CD8-positive, alpha-beta memory T cell (primary cell): ENCODE measurements around the gene OCSTAMP. TPM values are rescaled to one million over a fixed set of nuclear protein-coding genes. Genes with fewer than 3 reads are reported as not detected.

ENCODE experiments used
- CTCF ChIA-PET: fragments of 350-600 bp; sonication (Branson Sonifier 250); formaldehyde crosslinking; loops from one replicate; lab custom pipeline; 2021; ENCODE audit warnings: antibody characterized with exemption; lab: Charles Lee
- POLR2A ChIA-PET: fragments of 350-600 bp; sonication (Branson Sonifier 250); formaldehyde crosslinking; loops from one replicate; lab custom pipeline; 2021; ENCODE audit warnings: antibody characterized with exemption; lab: Charles Lee
- DNase-seq, 5 donors: peaks; one replicate each; pipeline versions ENCODE4 v3.0.0 to v3.0.0-alpha.2; 2020 to 2022; ENCODE audit warnings: mixed read lengths in 1 of 5
- H3K27ac ChIP-seq: one replicate; pipeline ENCODE4 v1.7.0; 2013; ENCODE audit warnings: low read depth, mild to moderate bottlenecking, low read length, moderate library complexity
- H3K27me3 ChIP-seq: 2 replicates; pipeline ENCODE4 v1.7.0; 2013; ENCODE audit warnings: low read length, mild to moderate bottlenecking; ENCODE audit not compliant: insufficient read depth, poor library complexity, severe bottlenecking
- H3K36me3 ChIP-seq: 2 replicates; pipeline ENCODE4 v1.7.0; 2013; ENCODE audit warnings: mild to moderate bottlenecking, low read length, moderate library complexity; ENCODE audit not compliant: insufficient read depth
- H3K4me1 ChIP-seq: 2 replicates; pipeline ENCODE4 v1.7.0; 2013; ENCODE audit warnings: mild to moderate bottlenecking, low read length, moderate library complexity; ENCODE audit not compliant: insufficient read depth
- H3K4me3 ChIP-seq: 2 replicates; pipeline ENCODE4 v1.7.0; 2013; ENCODE audit warnings: mild to moderate bottlenecking, low read length
- H3K9me3 ChIP-seq: 2 replicates; pipeline ENCODE4 v1.7.0; 2013; ENCODE audit warnings: mild to moderate bottlenecking, low read length
- H3K27ac Mint-ChIP-seq, 8 donors: one replicate each; pipeline ENCODE4 v1.8.0; 2020 to 2021; ENCODE audit warnings: mixed read lengths in 8 of 8, mild to moderate bottlenecking in 6 of 8, inconsistent platforms in 3 of 8, moderate library complexity in 3 of 8
- H3K27me3 Mint-ChIP-seq, 2 donors: one replicate each; pipeline ENCODE4 v1.8.0; 2020 to 2021; ENCODE audit warnings: mixed read lengths in 2 of 2, mild to moderate bottlenecking in 1 of 2, moderate library complexity in 1 of 2
- H3K36me3 Mint-ChIP-seq, 3 donors: one replicate each; pipeline ENCODE4 v1.8.0; 2020 to 2021; ENCODE audit warnings: mixed read lengths in 3 of 3, inconsistent platforms in 1 of 3, mild to moderate bottlenecking in 1 of 3
- H3K4me1 Mint-ChIP-seq, 3 donors: one replicate each; pipeline ENCODE4 v1.8.0; 2020 to 2021; ENCODE audit warnings: mixed read lengths in 3 of 3, inconsistent platforms in 1 of 3, mild to moderate bottlenecking in 1 of 3
- H3K4me3 Mint-ChIP-seq, 7 donors: one replicate each; pipeline ENCODE4 v1.8.0; 2020 to 2021; ENCODE audit warnings: mixed read lengths in 7 of 7, mild to moderate bottlenecking in 6 of 7, moderate library complexity in 4 of 7, inconsistent platforms in 2 of 7
- H3K9me3 Mint-ChIP-seq, 5 donors: one replicate each; pipeline ENCODE4 v1.8.0; 2020 to 2022; ENCODE audit warnings: mixed read lengths in 5 of 5, mild to moderate bottlenecking in 3 of 5, moderate library complexity in 2 of 5, inconsistent platforms in 1 of 5
- polyA plus RNA-seq: library from polyadenylated mRNA; unstranded; fragments of 300-500 nt; fragmentation: Illumina TruSeq; gene quantifications from one replicate; pipeline ENCODE4 v1.2.3, GENCODE V29; 2021
- total RNA-seq, 2 experiments: library from RNA; stranded (reverse); gene quantifications; one replicate each; pipeline ENCODE4 v1.2.3, GENCODE V29; 2021

OCSTAMP gene
- total and polyA plus RNA-seq, 3 experiments from 2014 or later, result not detected

DNA sequence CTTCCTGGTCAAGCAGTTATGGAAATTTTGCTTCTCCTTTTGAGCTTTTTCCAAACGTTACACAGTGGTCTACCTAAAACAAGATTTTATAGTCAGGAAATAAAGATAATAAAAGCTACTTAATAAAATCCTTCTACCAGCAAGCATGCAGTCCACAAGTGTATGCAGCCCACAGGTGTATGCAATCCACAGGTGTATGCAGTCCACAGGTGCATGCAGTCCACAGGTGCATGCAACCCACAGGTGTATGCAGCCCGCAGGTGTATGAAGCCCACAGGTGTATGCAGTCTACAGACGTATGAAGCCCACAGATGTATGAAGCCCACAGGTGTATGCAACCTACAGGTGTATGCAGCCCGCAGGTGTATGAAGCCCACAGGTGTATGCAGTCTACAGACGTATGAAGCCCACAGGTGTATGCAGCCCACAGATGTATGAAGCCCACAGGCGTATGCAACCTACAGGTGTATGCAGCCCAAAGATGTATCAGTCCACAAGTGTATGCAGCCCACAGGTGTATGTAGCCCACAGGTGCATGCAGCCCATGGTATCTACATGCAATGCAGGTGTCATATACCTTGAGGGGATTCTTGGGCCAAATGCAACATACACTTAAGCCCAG, 26.4 kb upstream of the OCSTAMP start:
- peaks cover 0 to 5% (median 0%) of the 10 kb centered on the region in 3 donors for H3K36me3 Mint-ChIP-seq

DNA sequence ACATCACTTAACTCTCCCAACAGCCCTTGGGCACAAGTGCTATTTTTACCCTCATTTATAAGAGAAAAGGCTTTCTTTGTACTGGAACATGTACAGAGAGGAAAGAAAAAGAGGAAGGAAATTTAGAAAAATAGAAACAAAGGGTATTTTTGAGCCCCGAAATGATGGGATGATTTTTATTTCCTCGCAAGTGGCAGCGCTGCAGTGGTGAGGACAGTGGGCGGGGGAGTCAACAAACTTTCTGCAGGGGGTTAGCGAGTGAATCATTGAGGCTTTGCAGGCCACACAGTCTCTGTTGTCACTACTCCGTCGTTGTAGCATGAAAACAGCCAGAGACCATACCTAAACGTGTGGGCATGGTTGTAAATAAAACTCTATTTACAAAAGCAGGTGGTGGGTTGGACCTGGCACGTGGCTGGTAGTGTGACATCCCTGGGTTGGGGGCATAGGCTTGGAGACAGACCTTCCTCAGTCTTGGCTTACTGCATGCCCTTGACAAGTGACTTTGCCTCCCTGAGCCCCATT, 25.5 kb upstream of the OCSTAMP start:
- Mint-ChIP-seq H3K9me3 (no peaks in the 10 kb centered on the region), H3K27me3 (peaks cover 9 to 11% of the 10 kb centered on the region in 2 donors), H3K4me3 (no peak overlapping the region), H3K27ac (no peak overlapping the region), H3K4me1 (no peaks in the 10 kb centered on the region), H3K36me3 (no peaks in the 10 kb centered on the region)
- Histone ChIP-seq H3K9me3 (no peaks in the 10 kb centered on the region), H3K36me3 (no peaks in the 10 kb centered on the region), H3K4me3 (no peak overlapping the region), H3K4me1 (no peaks in the 10 kb centered on the region), H3K27me3 (no peaks in the 10 kb centered on the region), H3K27ac (no peak overlapping the region)
- no peak for DNase-seq
- ChIA-PET POLR2A (no interaction called here), CTCF (no interaction called here)

More for the DNA sequence above, 26.4 kb upstream of the OCSTAMP start:
- Histone ChIP-seq H3K27me3 (no peaks in the 10 kb centered on the region), H3K36me3 (no peaks in the 10 kb centered on the region), H3K4me3 (no peak overlapping the region), H3K9me3 (no peaks in the 10 kb centered on the region), H3K27ac (no peak overlapping the region), H3K4me1 (no peaks in the 10 kb centered on the region)
- Mint-ChIP-seq H3K4me3 (no peak overlapping the region), H3K4me1 (no peaks in the 10 kb centered on the region), H3K27ac (no peak overlapping the region), H3K9me3 (no peaks in the 10 kb centered on the region), H3K27me3 (peaks cover 9 to 18% of the 10 kb centered on the region in 2 donors)
- POLR2A ChIA-PET, result no interaction called here
- CTCF ChIA-PET, result no interaction called here
- no peak for DNase-seq

DNA sequence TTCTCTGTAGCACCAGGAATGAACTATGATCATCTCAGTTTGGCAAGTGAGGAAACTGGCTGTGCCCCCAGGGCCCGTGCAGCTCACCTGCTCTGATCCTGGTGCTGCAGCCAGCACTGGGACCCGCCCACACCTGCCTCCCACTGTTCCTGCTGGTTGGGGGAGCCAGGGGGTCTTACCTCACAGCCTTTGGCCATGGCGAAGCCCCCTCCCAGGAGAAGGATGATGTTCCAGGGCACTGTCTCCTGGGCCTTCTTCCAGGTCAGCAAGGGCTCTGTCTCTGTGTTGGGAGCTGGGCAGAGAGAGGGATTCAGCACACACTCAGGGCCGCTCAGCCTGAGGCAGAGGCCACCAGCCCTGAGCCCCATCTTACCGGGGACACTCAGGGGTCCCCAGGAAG, 24.9 kb upstream of the OCSTAMP start:
- no peak overlapping the region for H3K27ac ChIP-seq
- no peak overlapping the region for H3K27ac Mint-ChIP-seq
- no peaks in the 10 kb centered on the region for H3K4me1 Mint-ChIP-seq
- H3K27me3 Mint-ChIP-seq, result peaks cover 9 to 11% of the 10 kb centered on the region in 2 donors
- no peaks in the 10 kb centered on the region for H3K9me3 Mint-ChIP-seq
- ChIA-PET CTCF (no interaction called here), POLR2A (interaction anchor here (0.7 kb wide), 1 partner anchor 26 kb away, joined by 8 read pairs; no protein-coding TSS in a partner anchor)
- H3K4me1 ChIP-seq, result no peaks in the 10 kb centered on the region
- H3K4me3 ChIP-seq, result no peak overlapping the region
- no peaks in the 10 kb centered on the region for H3K36me3 Mint-ChIP-seq
- no peaks in the 10 kb centered on the region for H3K9me3 ChIP-seq
- no peaks in the 10 kb centered on the region for H3K27me3 ChIP-seq
- no peaks in the 10 kb centered on the region for H3K36me3 ChIP-seq
- no peak overlapping the region for H3K4me3 Mint-ChIP-seq
- DNase-seq, result no peak

DNA sequence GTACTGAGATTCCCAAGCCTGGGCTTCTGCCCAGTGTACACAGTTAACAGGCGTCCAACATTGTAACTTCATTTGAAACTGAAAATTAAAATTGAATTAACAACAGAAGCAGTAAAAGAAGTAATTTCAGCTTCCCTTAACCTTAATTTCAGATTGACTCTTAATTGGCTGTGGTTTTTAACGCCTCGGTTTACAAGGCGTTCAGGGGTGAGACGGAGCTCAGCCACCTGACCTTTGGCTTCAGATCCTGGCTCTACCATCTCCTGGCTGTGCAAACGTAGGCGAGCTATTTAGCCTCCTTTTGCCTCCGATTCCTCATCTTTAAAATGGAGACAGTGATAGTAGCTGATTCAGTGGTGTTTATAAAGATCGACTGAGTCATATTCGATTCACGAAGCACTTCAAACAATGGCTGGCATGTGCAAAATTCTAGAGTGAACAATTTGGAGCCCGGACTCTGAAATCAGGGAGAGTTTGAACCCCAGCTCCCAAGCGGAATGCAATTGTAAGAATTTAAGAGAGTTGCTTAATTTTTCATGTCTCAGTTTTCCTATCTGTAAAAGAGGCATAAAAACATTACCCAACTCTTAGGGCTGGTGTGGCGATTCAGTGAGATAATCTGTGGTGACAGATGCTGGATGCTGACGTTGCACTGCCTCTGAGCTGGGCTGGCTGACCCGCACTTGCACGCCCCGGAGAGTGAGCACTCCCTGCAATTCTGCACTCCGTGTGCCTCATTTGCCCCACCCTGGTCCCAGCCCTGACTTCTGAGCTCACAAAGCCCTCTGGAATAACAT, 23.5 kb upstream of the OCSTAMP start:
- H3K4me1 ChIP-seq, result no peaks in the 10 kb centered on the region
- ChIA-PET POLR2A (no interaction called here), CTCF (interaction anchor here (1.0 kb wide), 1 partner anchor 32 kb away, joined by 3 read pairs; no protein-coding TSS in a partner anchor)
- no peak for DNase-seq
- no peaks in the 10 kb centered on the region for H3K9me3 Mint-ChIP-seq
- H3K4me3 Mint-ChIP-seq, result peak overlapping the region in 1 of 7 donors; percentile 63
- peaks cover 5 to 11% of the 10 kb centered on the region in 2 donors for H3K27me3 Mint-ChIP-seq
- H3K27ac ChIP-seq, result no peak overlapping the region
- no peaks in the 10 kb centered on the region for H3K27me3 ChIP-seq
- no peaks in the 10 kb centered on the region for H3K36me3 Mint-ChIP-seq
- no peaks in the 10 kb centered on the region for H3K36me3 ChIP-seq
- H3K4me3 ChIP-seq, result no peak overlapping the region
- peak overlapping the region in 2 of 8 donors; percentile 17 to 33 for H3K27ac Mint-ChIP-seq
- no peaks in the 10 kb centered on the region for H3K9me3 ChIP-seq
- no peaks in the 10 kb centered on the region for H3K4me1 Mint-ChIP-seq

DNA sequence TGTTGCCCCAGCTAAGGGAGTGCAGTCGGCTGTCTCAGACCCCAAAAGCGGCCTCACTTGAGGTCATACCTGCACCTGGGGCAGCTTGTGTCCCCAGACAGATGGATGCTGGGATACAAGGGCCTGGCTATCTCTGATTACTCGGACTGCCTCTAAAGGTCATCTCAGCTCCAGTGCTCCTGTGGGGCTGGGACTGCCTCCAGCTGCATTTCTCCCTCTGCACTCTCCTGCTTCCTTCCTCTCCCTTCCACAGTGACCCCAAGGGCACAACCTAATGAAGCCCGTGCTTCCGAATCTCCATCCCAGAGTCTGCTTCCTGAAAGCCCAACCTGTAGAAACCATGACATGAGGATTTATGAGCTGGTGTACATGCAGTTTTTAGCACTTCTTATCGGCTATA, 22.8 kb upstream of the OCSTAMP start:
- Mint-ChIP-seq H3K9me3 (no peaks in the 10 kb centered on the region), H3K4me1 (no peaks in the 10 kb centered on the region), H3K36me3 (no peaks in the 10 kb centered on the region), H3K27ac (no peak overlapping the region), H3K27me3 (peaks cover 5 to 11% of the 10 kb centered on the region in 2 donors), H3K4me3 (no peak overlapping the region)
- Histone ChIP-seq H3K4me1 (no peaks in the 10 kb centered on the region), H3K36me3 (no peaks in the 10 kb centered on the region), H3K4me3 (no peak overlapping the region), H3K9me3 (no peaks in the 10 kb centered on the region), H3K27ac (no peak overlapping the region), H3K27me3 (no peaks in the 10 kb centered on the region)
- CTCF ChIA-PET, result interaction anchor here (0.8 kb wide), 1 partner anchor 10 kb away, joined by 3 read pairs; no protein-coding TSS in a partner anchor
- POLR2A ChIA-PET, result no interaction called here
- no peak for DNase-seq

DNA sequence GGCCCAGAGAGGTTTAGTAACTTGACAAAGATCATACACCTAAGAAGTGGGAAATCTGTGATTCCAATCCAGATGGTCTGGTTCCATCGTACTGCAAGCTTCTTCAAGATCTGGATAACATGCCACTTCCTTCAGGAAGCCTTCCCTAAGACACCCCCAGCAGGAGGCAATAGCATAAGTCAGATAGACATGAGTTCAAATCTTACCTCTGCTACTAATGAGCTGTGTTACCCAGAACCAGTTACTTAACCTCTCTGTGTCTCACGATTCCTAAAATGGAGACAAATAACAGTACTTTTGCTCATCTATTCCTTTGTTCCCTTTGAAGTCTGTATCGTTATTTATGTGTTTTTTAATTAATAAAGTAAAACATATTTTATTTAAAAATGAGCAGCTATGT, 22.3 kb upstream of the OCSTAMP start:
- no peaks in the 10 kb centered on the region for H3K9me3 Mint-ChIP-seq
- H3K27ac Mint-ChIP-seq, result no peak overlapping the region
- Histone ChIP-seq H3K4me3 (no peak overlapping the region), H3K4me1 (no peaks in the 10 kb centered on the region), H3K27me3 (no peaks in the 10 kb centered on the region), H3K9me3 (no peaks in the 10 kb centered on the region), H3K27ac (no peak overlapping the region), H3K36me3 (no peaks in the 10 kb centered on the region)
- ChIA-PET CTCF (interaction anchor here (0.8 kb wide), 1 partner anchor 10 kb away, joined by 3 read pairs; no protein-coding TSS in a partner anchor), POLR2A (no interaction called here)
- no peak for DNase-seq
- peaks cover 5 to 11% of the 10 kb centered on the region in 2 donors for H3K27me3 Mint-ChIP-seq
- H3K36me3 Mint-ChIP-seq, result no peaks in the 10 kb centered on the region
- no peaks in the 10 kb centered on the region for H3K4me1 Mint-ChIP-seq
- no peak overlapping the region for H3K4me3 Mint-ChIP-seq

DNA sequence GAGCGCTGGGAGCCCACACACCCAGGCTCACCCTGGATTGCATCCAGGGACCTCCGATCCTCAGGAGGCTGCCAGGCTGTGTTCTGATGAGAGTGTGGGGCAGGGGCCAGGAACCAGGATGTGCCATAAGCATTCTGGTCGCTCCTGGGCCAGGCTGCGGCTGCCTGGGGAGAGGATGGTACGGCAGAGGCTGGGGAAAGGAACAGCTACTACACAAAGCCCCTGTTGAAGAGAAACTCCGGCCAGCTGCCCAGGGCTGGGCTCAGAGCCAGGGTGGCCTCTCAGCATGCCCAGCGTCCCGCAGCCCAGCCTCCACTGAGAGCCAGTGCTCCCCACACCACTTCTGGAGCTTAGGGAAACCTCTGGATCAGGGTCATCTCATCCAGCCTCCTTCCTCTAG, 21.7 kb upstream of the OCSTAMP start:
- Histone ChIP-seq H3K36me3 (no peaks in the 10 kb centered on the region), H3K4me1 (no peaks in the 10 kb centered on the region), H3K27me3 (no peaks in the 10 kb centered on the region), H3K9me3 (no peaks in the 10 kb centered on the region), H3K27ac (no peak overlapping the region), H3K4me3 (no peak overlapping the region)
- H3K9me3 Mint-ChIP-seq, result no peaks in the 10 kb centered on the region
- ChIA-PET CTCF (no interaction called here), POLR2A (no interaction called here)
- H3K4me1 Mint-ChIP-seq, result no peaks in the 10 kb centered on the region
- H3K27ac Mint-ChIP-seq, result no peak overlapping the region
- peaks cover 8 to 11% of the 10 kb centered on the region in 2 donors for H3K27me3 Mint-ChIP-seq
- no peak overlapping the region for H3K4me3 Mint-ChIP-seq
- DNase-seq, result no peak
- no peaks in the 10 kb centered on the region for H3K36me3 Mint-ChIP-seq

DNA sequence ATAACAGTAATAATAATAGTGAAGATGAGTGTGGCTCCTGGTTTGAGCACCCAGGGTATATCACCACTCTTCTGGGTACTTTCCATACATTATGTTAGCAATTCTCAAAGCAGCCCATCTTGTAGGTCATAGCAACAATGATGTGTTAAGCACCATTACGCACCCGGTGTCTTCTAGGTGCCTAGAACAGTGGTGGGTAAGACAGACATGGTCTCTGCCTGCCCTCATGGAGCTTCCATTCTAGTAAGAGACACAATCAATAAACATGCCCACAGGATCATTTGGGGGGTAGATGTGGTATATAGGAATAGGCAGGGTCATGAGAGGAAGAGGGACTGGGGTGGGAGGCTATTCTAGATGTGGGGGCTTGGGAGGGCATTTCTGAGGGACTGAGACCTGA, 21.0 kb upstream of the OCSTAMP start:
- Histone ChIP-seq H3K4me3 (no peak overlapping the region), H3K9me3 (no peaks in the 10 kb centered on the region), H3K36me3 (no peaks in the 10 kb centered on the region), H3K27ac (no peak overlapping the region), H3K4me1 (no peaks in the 10 kb centered on the region), H3K27me3 (no peaks in the 10 kb centered on the region)
- Mint-ChIP-seq H3K9me3 (no peaks in the 10 kb centered on the region), H3K27me3 (peaks cover 9% of the 10 kb centered on the region in 2 donors), H3K27ac (no peak overlapping the region), H3K36me3 (no peaks in the 10 kb centered on the region), H3K4me3 (no peak overlapping the region), H3K4me1 (no peaks in the 10 kb centered on the region)
- no peak for DNase-seq
- ChIA-PET POLR2A (no interaction called here), CTCF (no interaction called here)
